Thyroid gland (tissue), 4 donors: ENCODE results near the gene PIK3AP1.

ENCODE experiments used
- POLR2A ChIP-seq, 2 donors: fragments of 450-650 bp; IDR thresholded peaks; one replicate each; pipeline ENCODE4 v1.6.1; 2017; ENCODE audit warnings: antibody characterized with exemption in 2 of 2, mild to moderate bottlenecking in 2 of 2, moderate library complexity in 1 of 2
- TF ChIP-seq, protein P1 (sequence below), 6 experiments: fragments of 200-600 bp in 3 of 6; fragments of 450-650 bp in 3 of 6; sonication (generic) in 3 of 6; IDR thresholded peaks; one replicate each; pipeline ENCODE4 v1.5.1; 2016 to 2019; ENCODE audit warnings: antibody characterized with exemption in 6 of 6, mild to moderate bottlenecking in 2 of 6, inconsistent platforms in 1 of 6, moderate library complexity in 1 of 6

DNA sequence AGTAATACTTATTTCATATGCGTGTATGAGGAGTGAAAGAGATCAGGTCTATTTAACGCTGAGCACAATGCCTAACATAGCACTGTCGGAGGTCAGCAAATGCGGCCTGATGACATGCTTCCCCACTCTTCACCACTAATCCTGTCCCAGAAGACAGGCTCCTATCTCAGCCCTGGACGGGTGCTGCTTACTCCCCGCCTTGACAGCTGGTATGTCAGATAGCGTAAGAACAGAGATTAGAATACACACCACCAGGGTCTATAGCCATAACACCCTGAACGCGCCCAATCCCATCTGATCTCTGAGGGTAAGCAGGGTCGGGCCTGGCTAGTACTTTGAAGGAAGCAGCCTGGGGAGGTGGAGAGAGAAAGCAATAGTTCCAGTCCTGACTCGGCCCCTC is 101.2 kb downstream of the PIK3AP1 start:
- TF ChIP-seq POLR2A (IDR thresholded peaks at IDR 0.05), result no peak
- TF ChIP-seq, protein P1, sequence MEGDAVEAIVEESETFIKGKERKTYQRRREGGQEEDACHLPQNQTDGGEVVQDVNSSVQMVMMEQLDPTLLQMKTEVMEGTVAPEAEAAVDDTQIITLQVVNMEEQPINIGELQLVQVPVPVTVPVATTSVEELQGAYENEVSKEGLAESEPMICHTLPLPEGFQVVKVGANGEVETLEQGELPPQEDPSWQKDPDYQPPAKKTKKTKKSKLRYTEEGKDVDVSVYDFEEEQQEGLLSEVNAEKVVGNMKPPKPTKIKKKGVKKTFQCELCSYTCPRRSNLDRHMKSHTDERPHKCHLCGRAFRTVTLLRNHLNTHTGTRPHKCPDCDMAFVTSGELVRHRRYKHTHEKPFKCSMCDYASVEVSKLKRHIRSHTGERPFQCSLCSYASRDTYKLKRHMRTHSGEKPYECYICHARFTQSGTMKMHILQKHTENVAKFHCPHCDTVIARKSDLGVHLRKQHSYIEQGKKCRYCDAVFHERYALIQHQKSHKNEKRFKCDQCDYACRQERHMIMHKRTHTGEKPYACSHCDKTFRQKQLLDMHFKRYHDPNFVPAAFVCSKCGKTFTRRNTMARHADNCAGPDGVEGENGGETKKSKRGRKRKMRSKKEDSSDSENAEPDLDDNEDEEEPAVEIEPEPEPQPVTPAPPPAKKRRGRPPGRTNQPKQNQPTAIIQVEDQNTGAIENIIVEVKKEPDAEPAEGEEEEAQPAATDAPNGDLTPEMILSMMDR (IDR thresholded peaks at IDR 0.05), result no peak
